NK-92 treated with Interleukin-12 subunit alpha and Interleukin-12 subunit beta, amount 100 ng/mL, for 24 hours (cell line): Measurements from ENCODE around the gene TEX36.
"Not testable (repeated sequence)": the region's sequence is repeated elsewhere in the genome, so short reads cannot be mapped to it uniquely, and the experiment has no call there.

Experiments
- DNase-seq: peaks from one replicate; lab custom pipeline; 2025; lab: John Stamatoyannopoulos, UW

Gene TEX36, protein sequence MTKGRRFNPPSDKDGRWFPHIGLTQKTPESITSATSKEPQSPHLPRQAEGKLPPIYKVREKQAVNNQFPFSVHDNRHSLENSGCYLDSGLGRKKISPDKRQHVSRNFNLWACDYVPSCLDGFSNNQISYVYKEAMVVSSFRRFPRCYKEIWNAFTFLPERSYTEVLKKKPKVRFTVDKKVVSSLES

DNA sequence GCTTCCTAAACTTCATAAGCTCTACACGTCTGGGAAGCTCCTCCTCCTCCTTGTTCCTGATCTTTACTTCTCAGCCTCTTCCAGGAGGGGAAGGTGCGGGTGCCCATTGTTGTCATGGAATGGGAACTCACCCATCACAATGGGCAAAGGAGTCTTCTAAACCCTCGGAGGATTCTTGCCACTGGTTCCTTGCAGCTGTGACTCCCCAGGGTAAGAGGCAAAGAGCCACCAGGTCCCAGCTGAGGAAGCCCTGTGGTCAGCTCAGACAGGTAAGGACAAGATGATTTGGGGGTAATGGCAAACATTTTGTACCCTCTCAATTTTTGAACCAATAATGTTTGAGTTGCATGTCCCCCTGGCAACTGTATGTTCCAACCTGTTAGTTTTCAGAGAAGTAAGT is at the start of gene TEX36:
Gene TEX36, minus strand, starts transcription at position 101 of the 400 bp plus-strand sequence. CDS start 174 bp downstream, outside the sequence.
- DNase-seq = no peak

DNA sequence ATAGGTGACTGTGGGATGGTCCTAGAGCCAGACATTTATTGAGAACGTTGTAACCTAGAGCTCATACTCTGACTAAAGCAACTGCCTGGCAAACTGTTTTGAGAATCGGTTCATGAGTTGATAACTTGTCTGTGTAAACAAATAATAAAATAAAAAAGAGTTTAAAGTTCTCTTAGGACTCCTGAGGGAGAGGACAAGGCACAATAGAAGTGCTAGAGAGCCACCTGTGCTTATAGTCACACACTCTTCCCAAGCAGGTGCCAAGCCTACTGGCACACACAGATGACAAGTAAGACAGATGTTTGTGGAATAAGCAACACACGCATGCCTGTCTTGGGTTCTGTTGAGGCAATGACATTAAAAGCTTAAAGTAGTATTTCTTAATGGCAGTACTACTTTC is 44.5 kb upstream of the TEX36 start:
- DNase-seq = no peak

DNA sequence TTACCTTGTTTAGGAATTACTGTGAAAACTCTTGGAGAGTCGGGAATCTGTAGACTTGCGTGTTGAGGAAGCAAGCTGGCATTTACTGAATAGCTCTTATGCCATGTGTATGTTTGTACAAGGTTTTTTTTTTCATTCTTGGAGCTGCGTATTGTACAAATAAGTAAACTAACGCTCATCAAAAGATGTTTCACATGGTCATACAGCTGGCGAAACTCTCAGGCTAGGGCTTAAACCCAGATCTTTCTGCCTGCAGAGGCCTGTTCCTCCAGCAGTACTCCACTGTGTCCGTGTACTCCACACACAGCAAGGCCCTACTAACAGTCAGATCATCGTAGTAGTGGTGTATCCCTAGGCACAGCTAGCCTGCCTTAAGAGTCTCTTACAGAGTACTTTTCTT is 44.0 kb upstream of the TEX36 start:
- no peak for DNase-seq

DNA sequence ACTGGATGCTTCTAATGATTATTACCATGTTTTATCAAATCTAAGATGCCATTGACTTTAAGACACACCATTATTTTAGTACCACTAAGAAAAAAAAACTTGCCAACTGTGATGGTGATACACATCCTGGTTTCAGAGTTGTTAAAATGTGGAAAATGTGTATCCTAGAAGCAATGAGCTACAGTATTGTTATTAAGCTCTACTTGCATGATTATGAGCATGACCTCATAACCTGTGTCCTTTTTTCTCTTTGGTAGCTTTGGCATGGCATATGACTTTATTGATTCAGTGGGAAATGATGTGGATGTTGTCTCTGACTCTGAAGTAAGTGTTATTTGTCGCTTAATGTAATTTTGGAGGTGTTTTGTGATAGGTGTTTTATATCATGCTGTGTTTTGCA is 39.8 kb upstream of the TEX36 start:
- DNase-seq = no peak

DNA sequence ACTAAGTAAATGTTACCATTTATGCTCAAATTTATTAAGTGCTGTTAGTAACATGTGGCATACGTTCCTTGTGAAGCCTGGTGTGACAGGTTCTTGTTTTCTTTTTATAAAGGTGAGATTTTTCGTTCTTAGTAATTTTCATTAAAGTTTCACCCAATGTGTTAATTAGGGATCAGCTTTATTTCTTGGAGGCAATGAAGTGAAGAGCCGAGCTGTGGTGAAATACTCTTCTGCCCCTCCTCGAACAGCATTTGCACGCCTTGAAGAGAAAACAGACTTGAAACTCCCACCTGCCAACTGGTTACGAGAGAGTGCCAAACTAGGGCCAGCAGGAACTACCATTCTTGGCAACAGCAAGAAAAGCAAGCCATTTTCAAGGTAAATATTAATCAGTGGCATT is 38.1 kb upstream of the TEX36 start:
- no peak for DNase-seq

DNA sequence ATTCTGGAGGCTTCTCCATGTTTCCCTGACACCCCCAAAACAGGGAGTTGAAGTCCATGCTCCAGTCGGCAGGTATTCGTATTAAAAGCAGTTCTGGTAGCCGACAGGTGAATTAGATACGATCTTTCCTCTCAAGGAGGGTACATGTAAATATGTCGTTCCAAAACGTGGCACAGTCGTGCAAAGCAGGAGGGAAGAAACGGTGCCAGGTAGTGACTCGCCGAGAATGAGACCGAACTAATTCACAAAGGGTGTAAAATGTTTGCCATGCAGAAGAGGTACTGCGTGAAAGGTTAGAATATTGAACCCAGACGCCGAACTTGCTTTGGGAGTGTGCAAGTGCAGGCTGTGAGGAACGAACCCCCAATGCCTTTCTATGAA is 37.0 kb upstream of the TEX36 start:
- DNase-seq = no peak

DNA sequence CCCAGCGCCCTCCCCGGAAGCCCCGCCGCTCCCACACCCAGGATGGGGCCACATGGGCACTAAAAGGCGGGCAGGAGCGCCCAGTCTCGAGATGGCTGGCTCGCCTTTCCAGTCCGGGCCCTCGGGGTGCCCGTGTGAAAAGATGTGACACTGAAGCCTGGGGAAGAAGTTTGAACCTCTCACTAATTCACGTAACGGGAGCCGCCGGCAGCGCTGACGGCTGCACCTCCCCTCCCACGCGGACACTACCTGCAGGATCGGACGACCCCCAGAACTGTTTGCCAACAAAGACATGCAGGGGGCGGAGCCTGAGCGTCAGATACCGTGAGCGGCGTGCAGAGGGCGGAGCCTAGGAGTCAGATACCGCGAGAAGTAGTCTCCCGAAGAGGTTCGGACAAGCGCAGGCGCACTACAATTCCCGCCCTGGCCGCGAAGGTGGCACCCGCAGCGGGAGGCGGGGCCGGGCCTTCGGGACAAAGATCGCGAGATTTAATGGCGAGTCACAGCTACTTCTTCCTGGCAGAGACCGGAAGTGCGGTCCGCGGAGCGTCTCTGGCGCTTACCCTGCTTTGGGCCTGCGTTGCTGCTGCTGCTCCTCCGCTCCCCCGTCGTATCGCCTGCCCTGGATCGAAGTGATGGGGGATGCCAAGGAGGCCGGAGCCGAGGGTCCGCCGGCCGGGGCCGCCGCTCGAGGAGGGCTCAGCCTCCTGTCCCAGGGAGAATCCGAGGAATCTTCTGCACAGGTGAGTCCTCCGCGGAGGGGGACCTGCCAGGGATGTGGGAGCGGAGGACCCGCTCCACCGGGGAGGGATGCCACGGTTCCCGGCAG is 36.4 kb upstream of the TEX36 start, which contains the start of gene EDRF1:
Gene EDRF1, plus strand, starts transcription at position 537 of the 829 bp plus-strand sequence. Its CDS starts 99 bp downstream, at position 636.
- peak; percentile 96 for DNase-seq

DNA sequence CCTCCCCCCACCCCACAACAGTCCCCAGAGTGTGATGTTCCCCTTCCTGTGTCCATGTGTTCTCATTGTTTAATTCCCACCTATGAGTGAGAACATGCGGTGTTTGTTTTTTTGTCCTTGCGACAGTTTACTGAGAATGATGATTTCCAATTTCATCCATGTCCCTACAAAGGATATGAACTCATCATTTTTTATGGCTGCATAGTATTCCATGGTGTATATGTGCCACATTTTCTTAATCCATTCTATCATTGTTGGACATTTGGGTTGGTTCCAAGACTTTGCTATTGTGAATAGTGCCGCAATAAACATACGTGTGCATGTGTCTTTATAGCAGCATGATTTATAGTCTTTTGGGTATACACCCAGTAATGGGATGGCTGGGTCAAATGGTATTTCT is 31.8 kb upstream of the TEX36 start:
- DNase-seq = not testable (repeated sequence)

DNA sequence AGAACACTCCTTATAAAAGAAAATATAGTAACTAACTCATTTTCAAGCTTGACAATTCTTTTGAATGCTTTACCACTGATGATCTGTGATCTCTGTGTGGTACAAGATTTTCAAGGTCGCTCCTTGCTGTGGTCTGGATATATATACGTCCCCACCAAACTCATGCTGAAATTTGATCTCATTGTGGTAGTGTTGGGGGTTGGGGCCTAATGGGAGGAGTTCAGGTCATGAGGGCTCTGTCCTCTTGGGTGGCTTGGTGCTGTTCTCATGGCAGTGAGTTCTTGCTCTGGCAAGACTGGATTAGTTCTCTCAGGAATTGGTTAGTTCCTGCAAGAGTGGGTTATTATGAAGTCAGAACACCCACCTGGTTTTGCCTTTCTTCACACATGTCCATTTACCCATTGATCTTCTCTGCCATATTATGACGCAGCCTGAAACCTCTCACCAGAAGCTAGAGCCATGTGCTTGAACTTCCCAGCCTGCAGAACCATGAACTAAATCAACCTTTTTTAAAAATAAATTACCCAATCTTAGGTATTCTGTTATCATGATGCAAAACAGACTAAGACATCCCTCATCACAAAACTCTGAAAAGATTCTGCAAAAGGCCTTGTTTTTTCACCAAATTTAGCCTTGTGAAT is 28.3 kb upstream of the TEX36 start:
- DNase-seq = no peak

DNA sequence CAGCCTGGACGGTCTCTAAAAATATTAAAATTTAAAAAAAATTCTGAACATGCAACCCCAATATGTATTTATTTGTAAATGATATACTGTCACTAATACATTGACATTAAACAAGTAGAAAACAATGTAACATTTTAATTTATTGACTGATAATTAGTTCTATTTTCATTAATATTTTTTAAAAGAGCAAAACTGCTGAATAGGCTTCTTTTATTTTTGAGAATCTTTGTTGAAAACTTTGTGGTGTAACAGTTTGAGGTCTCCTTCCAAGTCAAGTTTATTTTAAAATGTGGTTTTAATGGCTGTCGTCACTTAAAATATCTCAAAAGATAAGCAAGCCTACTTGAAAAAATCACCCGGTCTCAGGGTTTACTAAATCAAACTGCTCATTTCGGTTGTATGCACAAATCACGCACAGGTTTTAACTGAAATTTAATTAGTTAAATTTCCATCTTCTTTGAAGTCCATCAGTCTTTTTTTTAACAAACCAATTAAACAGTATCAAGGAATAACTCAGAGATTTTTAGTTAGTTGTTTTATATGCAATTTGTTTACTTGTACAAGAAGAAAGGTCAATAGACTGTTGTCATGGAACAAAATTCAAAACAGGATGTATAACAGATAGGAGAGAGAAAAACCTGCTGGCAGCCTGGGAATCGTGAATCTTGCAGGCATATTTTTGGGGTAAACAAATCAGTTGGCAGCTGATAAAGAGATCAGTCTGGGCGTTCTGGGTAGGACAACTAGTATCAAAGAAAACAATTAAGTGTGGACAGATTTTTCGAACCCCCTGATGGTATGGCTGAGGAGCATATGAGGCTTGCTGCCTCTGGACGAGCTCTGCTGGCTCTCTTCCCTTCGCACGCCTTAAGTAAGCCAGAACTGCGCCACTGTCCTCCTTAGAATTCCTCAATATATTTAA is 26.9 kb upstream of the TEX36 start:
- DNase-seq = no peak

DNA sequence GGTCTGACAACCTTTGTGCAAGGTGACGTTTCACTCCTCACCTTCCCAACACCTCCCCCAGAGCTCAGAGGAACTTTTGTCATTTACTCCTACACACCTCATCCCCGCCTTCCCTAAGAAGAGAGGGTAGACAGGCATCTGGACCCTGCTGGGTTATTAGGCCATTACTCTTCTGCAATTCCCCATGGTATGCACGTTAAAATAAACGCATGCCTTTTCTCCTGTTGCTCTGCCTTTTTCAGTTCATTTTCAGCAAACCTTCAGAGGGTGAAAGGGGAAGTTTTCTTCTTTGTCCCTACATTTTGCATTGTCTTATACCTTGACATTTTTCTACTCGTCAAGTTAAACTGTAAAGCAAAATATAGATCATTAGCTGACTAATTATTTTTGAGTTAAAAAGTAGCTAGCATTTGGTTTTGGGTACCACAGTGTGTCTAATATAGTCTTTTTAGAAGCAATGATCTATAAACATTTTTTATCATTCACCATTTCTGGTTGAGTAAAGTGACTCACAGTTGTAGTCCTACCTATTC is 26.1 kb upstream of the TEX36 start:
- no peak for DNase-seq

DNA sequence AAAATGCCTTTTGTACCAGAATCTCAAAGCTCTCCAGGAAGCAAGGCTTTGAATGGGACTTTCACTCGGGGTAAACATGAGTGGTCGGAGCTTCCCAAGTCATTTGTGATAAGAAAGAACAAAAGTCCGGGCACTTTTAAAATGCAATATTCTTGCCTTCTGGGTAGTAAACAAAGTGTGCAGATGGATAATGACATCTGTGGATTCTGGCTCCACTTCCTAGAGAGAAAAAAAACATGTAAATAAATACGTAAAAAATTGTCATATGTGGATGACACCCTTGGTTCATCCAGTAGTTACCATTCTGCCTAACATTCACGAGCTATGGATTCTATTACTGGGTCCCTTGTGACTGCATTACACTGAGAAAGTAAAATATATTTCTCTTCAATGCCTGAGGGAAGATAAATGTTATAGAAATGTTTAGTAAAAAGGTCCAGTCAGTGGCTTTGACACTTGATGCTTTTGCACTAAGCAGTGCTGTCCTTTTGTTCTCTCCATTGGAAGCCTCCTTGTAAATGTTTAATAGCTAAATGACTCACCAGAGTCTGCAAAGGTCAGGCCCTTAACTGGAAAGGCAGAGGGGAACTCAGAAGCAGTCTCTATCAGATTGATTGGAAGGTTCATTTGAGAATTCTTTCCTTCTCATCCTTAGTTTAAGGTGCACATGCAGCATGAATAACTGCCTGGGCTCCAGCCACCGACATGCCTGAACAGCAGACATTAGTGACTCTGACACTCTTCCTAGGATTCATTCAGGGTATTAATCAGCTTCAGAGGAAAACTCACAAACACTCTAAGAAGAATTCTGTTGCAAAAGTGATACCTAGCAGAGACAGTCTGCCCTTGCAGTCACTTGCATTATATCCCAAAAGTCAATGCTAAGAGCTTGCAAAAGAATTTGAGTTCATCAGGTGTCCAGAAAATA is 24.8 kb upstream of the TEX36 start:
- DNase-seq = no peak

DNA sequence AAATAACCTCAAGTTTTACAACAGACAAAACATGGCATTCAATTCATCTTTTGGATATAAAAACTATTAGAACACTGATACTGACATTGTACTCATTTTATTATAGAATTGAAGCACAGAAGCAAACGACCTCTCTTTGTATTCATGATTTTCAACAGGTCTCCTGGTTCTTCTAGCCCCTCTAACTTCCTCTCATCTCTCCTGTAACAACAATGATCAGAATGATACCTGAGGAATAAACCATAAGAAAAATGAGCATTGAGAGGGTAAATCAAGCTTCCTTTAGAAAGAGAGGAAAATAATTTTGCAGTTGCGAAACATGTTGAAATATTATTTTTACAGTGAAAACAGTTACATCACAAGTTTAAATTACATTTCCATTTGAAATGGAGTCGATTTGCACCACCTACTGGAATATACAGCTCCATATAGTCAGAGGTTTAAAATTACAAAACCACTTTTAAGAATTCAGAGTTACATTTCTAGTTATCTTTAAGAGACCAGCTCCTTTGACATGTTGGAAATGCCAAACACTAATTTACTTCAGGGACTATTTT is 17.5 kb upstream of the TEX36 start:
- no peak for DNase-seq

DNA sequence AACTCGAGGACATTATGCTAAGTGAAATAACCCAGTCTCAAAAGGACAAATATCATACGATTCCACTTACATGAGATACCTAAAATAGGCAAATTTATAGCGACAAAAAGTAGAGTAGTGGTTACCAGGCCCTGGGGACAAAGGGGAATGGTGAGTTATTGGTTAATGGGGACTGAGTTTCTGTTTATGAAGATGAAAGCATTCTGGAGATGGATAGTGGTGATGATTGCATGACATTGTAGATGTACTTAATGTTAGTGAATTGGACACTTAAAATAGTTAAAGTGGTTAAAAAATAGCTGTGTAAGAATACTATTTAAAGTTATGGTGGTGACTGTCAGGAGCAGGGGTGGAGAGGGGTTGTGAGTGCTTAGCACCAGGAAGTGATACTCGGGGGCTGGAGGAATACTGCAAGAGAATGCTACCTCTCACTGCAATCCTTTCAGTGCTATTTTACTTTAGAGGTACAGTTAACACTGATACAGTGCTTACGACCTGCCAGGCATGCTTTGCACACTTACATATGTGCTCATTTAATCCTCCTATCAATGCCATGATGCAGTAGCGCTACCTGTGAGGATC is 16.7 kb upstream of the TEX36 start:
- no peak for DNase-seq

DNA sequence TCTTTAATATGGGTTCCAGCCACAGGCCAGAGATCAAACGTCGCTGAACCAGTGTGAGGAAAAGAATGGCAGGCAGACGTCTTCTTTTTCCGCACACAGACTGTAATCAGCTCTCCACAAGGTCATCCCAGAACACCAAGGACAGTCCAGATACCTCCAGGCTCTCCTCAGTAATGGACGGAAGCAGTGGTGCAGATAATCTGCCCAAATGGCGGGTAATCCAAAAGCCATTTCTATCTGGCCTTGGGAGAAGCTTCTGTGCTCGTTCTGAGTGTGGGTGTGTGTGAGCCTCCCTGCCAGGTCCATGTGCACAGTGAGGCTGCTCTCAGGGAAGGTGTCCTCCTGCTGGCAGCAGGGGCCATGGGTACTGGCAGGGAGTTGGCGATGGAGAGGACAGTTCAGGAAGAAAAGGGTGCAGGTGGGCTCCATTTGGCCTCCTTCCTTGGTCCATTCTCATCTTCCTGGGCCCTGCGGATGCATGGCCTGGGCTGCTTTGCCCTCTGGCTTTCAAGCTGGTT is 15.6 kb upstream of the TEX36 start:
- no peak for DNase-seq

DNA sequence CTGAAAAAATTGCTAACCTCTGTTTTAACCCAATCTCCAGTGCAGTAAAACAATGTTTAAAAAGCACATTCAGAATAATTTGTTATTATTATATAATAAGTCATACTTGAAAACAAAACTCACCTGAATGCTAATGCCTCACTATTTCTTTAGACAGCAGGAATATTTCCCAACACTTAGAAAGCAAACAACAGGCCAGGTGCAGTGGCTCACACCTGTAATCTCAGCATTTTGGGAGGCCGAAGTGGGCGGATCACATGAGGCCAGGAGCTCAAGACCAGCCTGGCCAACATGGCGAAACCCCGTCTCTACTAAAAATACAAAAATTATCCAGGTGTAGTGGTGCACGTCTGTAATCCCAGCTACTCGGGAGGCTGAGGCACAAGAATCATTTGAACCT is 13.9 kb upstream of the TEX36 start:
- not testable (repeated sequence) for DNase-seq

DNA sequence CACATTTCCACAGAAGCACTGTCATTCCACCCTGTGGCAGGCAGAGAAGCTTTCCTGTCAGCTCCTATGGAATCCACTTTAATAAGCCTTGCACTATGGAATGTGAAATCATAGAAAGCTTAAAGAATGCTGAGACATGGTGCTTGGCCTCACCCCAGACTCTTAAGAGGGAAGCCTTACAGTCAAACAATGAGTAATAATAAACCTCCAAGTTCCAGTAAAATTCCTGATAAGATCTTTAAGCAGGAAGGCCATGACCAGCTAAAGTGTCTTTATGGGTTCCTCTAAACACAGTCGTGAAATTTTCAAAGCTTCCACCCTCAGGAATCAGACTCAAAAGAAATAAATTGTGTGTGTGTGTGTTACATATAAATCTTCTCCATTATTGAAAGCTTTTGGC is 11.9 kb upstream of the TEX36 start:
- DNase-seq = no peak

DNA sequence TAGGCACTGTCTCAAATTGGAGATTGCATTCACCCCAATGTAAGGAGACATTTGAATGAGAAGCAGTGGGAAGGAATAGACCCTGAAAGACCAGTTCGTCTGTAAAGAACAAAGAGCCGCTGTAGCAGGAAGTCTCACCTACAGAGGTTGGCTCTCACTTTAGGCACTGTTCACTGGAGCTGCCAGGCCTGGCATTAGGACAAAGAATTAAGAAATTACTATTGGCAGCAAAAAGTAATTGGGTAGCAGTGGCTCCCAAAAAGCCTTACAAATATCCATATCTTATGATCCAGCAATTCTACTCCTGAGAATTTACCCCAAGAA is 10.5 kb upstream of the TEX36 start:
- no peak for DNase-seq

DNA sequence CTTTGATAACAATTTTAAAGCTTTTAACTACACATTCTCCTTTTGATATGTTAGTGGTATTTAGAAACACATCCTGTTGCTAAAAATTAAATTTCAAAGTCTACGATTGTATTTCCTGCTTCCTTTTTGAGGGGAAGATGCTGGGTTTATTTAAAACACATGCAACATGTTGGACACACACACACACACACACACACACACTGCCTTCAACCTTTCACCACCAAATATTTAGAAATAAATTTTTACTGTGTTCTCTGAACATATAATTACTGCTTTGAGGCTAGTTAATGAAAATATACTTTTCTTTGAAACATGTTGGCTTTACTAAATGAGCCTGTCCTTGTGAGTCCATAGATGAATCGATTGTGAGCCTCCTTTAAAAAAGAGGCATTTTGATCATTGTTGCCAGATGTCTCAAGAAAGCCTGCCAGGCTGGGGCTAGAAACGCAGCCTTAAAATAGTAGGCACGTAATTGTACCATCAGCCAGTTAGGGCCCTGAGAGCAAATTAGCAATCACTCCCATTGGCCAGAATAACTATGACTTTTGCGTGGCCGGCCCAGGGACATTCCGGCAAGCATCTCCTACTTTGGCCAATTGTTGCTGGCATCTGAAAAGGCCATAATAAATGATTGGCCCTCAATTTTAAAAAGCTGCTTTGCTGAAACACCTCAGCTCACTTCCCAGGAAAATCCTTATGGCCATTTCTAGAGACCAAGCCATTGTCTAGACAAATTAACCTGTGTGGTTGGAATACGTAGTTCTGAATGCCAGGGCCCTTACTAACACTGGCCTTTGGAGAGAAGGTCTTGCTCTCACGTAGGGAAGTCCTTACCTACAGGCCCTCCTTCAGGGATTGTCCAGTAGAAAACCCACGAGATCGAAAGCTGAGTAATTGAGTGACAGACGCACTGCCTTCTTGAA is 9.9 kb upstream of the TEX36 start:
- no peak for DNase-seq
